ENCODE measurements around the gene LUZP2.

Gene LUZP2

DNA sequence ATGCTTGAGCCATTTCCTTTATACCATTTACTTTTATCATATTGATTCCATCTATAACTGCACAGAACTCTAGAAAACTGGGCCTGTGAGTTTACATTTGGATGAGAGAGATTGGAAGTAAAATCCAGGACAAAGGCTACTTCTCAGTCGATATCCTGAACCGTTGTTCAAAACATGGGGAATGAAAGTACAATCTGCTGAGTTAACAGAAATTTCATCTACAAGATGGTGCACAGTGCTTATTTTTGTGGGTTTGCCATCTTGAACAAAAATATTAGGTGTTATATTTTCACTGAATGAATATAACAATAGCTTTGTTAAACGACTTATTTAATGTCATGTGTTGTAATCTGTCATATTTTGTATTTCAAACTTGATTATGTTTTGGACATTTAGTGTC is 622.6 kb downstream of the LUZP2 start:
- no peaks in the 10 kb centered on the region for H3K36me3 ChIP-seq (ENCODE audit: control insufficient read depth in 1 of 2, insufficient read depth in 2 of 2, low read length in 2 of 2)
- no peak overlapping the region for H3K27ac ChIP-seq (ENCODE audit: low read depth, low read length)
- no peak overlapping the region for H3K9ac ChIP-seq (ENCODE audit: low read depth in 1 of 2, low read length in 2 of 2)
- H3K9me3 ChIP-seq (ENCODE audit: control insufficient read depth in 1 of 2, low read length in 2 of 2) = peaks cover 0 to 4% of the 10 kb centered on the region in 2 donors
- H3K4me1 ChIP-seq (ENCODE audit: control insufficient read depth in 1 of 2, insufficient read depth in 2 of 2, low read length in 2 of 2) = no peaks in the 10 kb centered on the region
- H3K4me3 ChIP-seq (ENCODE audit: low read depth in 1 of 2, low read length in 2 of 2) = no peak overlapping the region
- H3K27me3 ChIP-seq (ENCODE audit: control insufficient read depth in 1 of 2, insufficient read depth in 2 of 2, low read length in 2 of 2) = no peaks in the 10 kb centered on the region

Measured in duodenal mucosa (tissue), 2 donors.